Fibroblast of skin of right quadriceps (primary cell): ENCODE measurements around the gene PCSK7.
A peak's percentile ranks its signal among the peaks of the same experiment; 100 is the strongest.
"Not testable (repeated sequence)": the region's sequence is repeated elsewhere in the genome, so short reads cannot be mapped to it uniquely, and the experiment has no call there.

Experiments used
- DNase-seq: peaks from one replicate; pipeline ENCODE4 v3.0.0-alpha.2; 2013

Gene PCSK7

GRCh38 chr11:117231842-117232091 lies at the start of gene PCSK7:
Gene PCSK7 (minus strand): TSS chr11:117232073. CDS start chr11:117229844, 2,229 bp downstream.
- no peak for DNase-seq

DNA sequence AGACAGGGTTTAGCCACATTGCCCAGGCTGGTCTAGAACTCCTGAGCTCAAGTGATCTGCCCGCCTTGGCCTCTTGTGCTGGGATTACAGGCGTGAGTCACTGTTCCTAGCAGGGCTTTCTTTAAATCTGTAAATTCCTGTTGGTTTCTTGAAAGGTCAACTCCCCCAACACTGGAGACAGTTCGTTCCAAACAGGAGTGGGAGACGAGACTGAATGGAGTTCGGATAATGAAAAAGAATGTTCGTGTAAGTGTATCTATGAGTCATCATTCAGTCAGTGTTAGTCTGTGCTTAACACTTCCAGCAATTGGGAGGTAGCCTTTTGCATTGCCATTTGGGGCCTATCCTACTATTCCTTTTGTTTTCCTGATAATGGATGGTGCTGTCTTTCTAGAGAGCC lies 49.3 kb upstream of the PCSK7 start:
- peak; percentile 99 for DNase-seq

DNA sequence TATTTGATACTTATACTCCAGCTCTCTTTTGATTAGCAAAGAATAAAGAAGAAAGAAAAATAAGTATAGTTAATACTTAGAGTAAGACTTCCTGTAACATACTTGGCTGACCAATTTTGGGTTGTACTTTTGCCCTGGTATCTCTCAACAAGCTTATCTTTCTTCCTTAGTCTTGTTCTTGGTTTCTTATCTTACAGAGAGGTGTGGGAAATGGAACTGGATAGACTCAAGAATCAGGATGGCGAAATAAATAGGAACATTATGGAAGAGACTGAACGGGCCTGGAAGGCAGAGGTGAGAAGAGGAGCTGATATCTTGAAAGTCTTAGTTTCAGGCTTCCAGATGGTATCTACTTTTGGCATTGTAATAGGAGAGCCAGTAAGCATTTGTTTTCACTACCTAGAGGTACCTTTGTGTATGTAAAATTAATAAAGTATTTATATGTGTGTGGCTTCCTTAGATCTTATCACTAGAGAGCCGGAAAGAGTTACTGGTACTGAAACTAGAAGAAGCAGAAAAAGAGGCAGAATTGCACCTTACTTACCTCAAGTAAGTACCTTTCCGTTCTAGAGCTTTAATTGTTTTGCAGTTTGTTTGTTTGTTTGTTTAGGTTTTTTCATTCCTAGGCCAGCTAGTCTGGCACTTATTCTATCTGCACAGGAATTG lies 48.0 kb upstream of the PCSK7 start:
- DNase-seq, result no peak

GRCh38 chr11:117278347-117278746 lies 46.5 kb upstream of the PCSK7 start:
- peak; percentile 31 for DNase-seq

DNA sequence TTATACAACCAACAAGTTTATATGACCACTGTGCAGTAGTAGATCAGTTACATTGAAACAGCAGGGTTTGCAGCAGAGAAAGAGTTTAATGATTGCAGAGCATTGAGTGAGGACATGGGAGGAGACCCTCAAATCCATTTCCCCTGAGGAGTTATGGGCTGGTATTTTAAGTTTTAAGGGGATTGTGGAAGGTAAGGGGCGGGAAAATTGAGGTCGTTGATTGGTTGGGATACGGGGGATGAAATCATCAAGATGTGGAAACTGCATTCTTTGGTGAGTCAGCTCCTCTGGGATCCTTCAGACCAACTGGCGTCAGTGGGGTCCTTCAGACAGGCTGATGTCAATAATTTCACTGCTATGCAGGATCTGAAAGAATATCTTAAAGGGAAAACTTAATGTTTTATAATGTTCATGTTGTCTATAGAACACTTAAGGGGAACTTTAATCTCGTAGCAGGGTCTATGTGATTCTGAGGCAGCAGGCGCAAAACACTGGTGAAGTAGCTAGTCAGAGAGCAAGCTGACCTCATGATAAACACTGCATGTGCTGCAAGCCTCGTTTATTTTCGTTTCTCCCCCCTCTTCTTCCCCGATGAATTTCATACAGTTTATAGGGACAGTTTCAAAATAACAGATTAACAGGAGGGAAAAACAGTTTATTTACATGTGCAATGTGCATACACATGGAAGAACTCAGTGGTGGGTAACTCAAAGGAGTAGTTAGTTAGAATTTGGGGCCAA lies 41.8 kb upstream of the PCSK7 start:
- DNase-seq, result peak; percentile 95

DNA sequence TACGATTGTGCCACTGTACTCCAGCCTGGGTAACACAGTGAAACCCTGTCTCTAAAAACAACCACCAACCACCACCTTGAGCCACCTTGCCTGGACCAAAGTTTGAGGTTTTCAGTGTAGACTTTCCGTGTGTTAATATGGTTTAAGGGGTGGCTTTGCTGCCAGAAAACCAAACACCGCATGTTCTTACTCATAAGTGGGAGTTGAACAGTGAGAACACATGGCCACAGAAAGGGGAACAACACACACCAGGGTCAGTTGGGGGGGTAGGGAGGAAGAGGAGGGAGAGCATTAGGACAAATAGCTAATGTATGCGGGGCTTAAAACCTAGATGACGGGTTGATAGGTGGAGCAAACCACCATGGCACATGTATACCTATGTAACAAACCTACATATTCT lies 40.3 kb upstream of the PCSK7 start:
- DNase-seq, result not testable (repeated sequence)

- no peak for DNase-seq
Measured at GRCh38 chr11:117271208-117271607, 39.3 kb upstream of the PCSK7 start.

GRCh38 chr11:117269856-117270255 lies 38.0 kb upstream of the PCSK7 start:
- no peak for DNase-seq

- no peak for DNase-seq
Measured at GRCh38 chr11:117265745-117266144, 33.9 kb upstream of the PCSK7 start.

DNA sequence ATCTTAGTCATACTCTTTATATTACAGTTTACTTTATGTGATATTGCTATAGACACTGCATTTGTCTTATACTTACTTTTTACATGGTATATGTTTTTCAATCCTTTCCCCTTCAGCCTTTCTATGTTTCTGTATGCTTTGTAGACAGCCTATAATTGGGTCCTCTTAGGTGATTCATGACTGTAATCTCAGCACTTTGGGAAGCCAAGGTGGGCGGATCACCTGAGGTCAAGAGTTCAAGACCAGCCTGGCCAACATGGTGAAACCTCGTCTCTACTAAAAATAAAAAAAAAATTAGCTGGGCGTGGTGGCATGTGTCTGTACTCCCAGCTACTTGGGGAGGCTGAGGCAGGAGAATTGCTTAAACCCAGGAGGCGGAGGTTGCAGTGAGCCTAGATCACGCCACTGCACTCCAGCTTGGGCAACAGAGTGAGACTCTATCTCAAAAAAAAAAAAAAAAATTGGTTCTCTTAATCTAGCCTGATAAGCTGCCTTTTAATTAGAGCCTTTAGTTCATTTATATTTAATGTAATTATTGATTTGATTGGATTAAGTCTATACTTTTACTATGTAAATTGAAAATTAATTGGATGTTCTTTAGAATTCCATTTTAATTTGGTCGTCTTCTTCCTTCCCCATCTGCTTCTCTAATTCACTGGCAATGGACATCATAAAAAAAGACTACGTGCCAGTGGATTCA lies 32.9 kb upstream of the PCSK7 start:
- DNase-seq, result not testable (repeated sequence)

GRCh38 chr11:117259417-117259816 lies 27.5 kb upstream of the PCSK7 start:
- DNase-seq, result peak; percentile 83

- DNase-seq, result peak; percentile 12
Measured at GRCh38 chr11:117258576-117258975, 26.7 kb upstream of the PCSK7 start.

GRCh38 chr11:117256573-117256972 lies 24.7 kb upstream of the PCSK7 start:
- DNase-seq, result peak; percentile 52

DNA sequence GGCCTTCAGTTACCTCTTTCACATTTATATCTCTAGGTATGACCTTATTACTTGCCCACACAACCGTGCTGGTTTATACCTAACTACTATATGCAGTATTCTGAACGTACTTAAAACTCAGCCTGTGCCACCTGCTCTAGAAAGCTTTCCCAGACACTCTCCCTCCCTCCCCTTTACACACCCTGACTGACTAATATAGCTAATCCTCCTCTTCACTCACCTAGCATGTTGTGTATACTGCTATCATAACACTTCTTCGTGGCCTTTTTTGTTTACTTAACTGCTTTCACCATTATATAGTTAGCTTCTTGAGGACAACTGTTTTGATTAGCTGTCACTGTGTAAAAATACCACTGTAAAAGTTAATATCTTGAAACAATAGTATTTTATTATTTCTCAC lies 24.1 kb upstream of the PCSK7 start:
- DNase-seq, result no peak

DNA sequence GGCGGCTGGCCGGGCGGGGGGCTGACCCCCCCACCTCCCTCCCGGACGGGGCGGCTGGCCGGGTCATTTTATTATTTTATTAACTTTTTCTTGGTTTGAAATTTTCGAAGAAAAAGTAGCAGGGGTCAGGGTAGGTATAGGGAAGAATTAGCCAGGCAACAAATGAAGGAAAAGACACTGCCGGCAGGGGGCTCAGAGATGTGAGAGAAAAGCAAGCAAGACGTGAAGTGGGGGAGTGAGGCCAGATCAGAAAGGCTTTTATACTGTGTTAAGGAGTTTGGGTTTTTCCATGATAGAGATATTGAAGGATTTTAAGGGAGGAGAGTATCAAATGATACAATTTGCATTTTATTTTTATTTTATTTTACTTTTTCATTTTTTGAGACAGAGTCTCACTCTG lies 19.6 kb upstream of the PCSK7 start:
- no peak for DNase-seq

GRCh38 chr11:117249571-117249970 lies 17.7 kb upstream of the PCSK7 start:
- DNase-seq, result no peak

DNA sequence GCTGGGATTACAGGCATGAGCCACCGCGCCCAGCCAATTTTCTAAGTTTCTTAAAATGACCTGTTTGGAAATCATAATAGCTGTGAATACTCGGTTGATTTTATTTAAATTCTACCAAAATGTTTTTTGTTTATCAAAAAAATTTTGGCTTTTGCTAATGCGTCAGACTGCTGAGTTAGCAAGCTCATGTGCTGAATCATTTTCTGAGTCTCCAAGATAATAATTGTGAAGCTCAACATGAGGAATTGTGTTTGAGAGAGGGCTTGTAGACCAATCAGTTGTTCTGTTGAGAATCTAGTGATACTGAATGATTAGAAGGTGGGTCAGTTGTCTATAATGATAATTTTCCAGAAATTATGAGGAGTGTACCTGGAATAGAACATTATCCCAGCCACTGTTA lies 16.5 kb upstream of the PCSK7 start:
- no peak for DNase-seq

- DNase-seq, result peak; percentile 90
Measured at GRCh38 chr11:117239295-117239694, 7.4 kb upstream of the PCSK7 start.

GRCh38 chr11:117238221-117238620 lies 6.3 kb upstream of the PCSK7 start:
- DNase-seq, result no peak

DNA sequence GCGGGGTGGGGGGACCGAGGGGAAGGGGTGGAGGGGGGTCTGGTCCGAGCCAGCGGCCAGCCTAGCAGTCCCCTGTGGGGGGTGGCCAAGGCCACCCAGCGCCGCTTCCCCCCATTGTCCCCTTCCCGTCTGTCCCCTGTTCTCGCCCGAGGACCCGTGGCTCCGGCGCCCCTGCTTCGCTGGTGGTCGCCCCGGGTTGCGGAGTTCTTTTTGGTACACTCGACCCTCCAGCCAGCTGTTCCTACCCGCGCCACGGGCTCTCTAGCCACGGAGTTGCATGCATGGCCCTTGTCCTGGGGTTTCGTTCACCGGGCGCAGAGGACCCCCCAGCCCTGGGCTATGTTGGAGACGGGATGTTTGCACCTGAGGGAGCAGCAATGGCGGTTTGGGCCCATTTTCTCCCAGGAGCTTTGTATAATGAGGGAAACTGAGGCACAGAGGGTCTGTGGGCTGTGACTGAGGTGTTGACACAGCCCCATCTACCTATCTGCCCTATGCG lies 1.1 kb upstream of the PCSK7 start:
- no peak for DNase-seq

- DNase-seq, result peak; percentile 78
Measured at GRCh38 chr11:117232092-117232878, 412 bp upstream of the PCSK7 start, which contains the start of gene RNF214. Gene RNF214 (plus strand): TSS chr11:117232671. CDS start chr11:117234273, 1,602 bp downstream.

DNA sequence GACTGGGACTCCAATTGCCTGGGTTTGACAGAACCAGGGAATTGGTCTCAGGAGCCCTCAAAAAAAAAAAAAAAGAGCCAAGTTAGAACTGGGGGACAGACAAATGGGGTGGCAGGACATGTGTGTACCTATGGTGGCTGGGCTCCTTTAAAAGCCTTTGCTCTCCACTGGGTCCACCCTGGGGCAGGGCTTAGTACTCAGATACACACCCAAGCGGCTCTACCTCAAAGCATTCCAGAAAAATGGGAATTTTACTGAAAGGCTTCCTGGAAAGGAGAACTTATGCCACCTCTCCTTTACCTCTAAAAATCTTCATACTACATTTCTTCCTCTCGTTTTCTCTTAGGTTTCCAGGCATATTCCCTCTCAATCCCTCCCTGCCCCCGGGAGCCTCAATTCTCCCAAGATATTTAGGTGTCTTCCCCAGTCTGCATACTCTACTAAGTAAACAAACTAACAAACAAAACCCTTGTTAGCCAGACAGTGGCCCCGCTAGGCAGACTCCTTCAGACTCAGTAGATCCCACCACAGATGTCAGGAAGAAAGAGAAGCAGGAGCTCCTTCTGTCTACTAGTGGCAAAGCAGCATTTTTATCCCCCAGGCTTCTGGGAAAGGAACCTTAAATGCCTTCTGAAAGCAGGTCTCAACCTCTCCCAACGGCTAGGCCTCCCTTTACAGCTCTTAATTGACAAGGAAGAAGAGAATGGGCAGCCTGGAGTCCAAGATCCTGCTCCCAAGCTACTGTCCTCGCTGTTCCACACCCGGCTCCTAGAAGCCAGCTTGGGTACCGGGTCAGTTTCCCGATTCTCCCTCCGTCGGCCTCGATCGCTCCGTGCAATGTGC lies 653 bp downstream of the PCSK7 start:
- no peak for DNase-seq
